Stimulated activated memory B cell treated with anti-CD40 and anti-IgM and Interleukin-4, amounts not matched to agents 10 μg/mL and 1 μg/mL and 100 μg/mL, for 72 hours (primary cell): Measurements from ENCODE around the gene SERINC5.

Source experiments
- ATAC-seq: fragments of 150-1000 bp; cut with Tn5 transposase; 2 replicates; pipeline ENCODE4 v1.10.0; 2021
- H3K27ac Mint-ChIP-seq: one replicate; pipeline ENCODE4 v1.8.0; 2022; ENCODE audit warnings: mild to moderate bottlenecking, mixed read lengths
- H3K27me3 Mint-ChIP-seq: one replicate; pipeline ENCODE4 v1.8.0; 2022; ENCODE audit warnings: mixed read lengths
- H3K36me3 Mint-ChIP-seq: one replicate; pipeline ENCODE4 v1.8.0; 2022; ENCODE audit warnings: mixed read lengths
- H3K4me1 Mint-ChIP-seq: one replicate; pipeline ENCODE4 v1.8.0; 2022; ENCODE audit warnings: mixed read lengths
- H3K4me3 Mint-ChIP-seq: one replicate; pipeline ENCODE4 v1.8.0; 2022; ENCODE audit warnings: mild to moderate bottlenecking, moderate library complexity, mixed read lengths
- H3K9me3 Mint-ChIP-seq: one replicate; pipeline ENCODE4 v1.8.0; 2022; ENCODE audit warnings: mixed read lengths

The SERINC5 gene

GRCh38 chr5:80067531-80068245, 188.2 kb downstream of the SERINC5 start:
- Mint-ChIP-seq H3K27ac (no peak overlapping the region), H3K4me3 (no peak overlapping the region), H3K36me3 (no peaks in the 10 kb centered on the region), H3K4me1 (peaks cover 17% of the 10 kb centered on the region), H3K9me3 (no peaks in the 10 kb centered on the region), H3K27me3 (no peaks in the 10 kb centered on the region)
- no peak for ATAC-seq

- no peaks in the 10 kb centered on the region for H3K36me3 Mint-ChIP-seq
- H3K27ac Mint-ChIP-seq = no peak overlapping the region
- no peaks in the 10 kb centered on the region for H3K9me3 Mint-ChIP-seq
- no peak for ATAC-seq
- H3K4me3 Mint-ChIP-seq = no peak overlapping the region
- H3K27me3 Mint-ChIP-seq = no peaks in the 10 kb centered on the region
- peaks cover 17% of the 10 kb centered on the region for H3K4me1 Mint-ChIP-seq
Observed at GRCh38 chr5:80067016-80067415, 188.8 kb downstream of the SERINC5 start.

DNA sequence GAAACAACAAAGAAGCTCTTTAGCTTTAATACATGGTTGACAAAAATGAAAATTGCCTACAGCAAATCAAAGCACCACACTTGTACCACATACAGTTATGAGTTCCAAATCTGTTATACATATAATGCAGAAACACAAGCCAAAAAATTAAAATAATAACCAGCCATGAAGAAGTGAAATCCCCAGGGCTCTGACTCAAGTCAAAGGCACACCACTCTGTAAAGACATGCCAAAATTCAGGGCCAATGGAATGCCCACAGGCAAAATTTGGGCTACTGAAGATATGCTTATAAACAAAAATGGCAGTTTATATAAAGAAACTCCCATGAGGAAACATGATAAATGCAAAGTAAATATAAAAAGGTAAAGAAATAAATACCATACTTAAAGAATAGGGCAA, 191.7 kb downstream of the SERINC5 start:
- H3K27me3 Mint-ChIP-seq = no peaks in the 10 kb centered on the region
- no peaks in the 10 kb centered on the region for H3K9me3 Mint-ChIP-seq
- no peak overlapping the region for H3K4me3 Mint-ChIP-seq
- H3K4me1 Mint-ChIP-seq = no peaks in the 10 kb centered on the region
- no peak overlapping the region for H3K27ac Mint-ChIP-seq
- no peak for ATAC-seq
- H3K36me3 Mint-ChIP-seq = no peaks in the 10 kb centered on the region
